HG03045 (cell line): ENCODE data around the gene ACVR1B.
A peak's percentile ranks its signal among the peaks of the same experiment; 100 is the strongest.

Source experiments
- ATAC-seq: cut with Tn5 transposase; IDR thresholded peaks from one replicate; pipeline ENCODE4 v1.9.1; 2021; ENCODE audit warnings: mild to moderate bottlenecking, moderate library complexity; ENCODE audit not compliant: unreplicated experiment

Gene ACVR1B

DNA sequence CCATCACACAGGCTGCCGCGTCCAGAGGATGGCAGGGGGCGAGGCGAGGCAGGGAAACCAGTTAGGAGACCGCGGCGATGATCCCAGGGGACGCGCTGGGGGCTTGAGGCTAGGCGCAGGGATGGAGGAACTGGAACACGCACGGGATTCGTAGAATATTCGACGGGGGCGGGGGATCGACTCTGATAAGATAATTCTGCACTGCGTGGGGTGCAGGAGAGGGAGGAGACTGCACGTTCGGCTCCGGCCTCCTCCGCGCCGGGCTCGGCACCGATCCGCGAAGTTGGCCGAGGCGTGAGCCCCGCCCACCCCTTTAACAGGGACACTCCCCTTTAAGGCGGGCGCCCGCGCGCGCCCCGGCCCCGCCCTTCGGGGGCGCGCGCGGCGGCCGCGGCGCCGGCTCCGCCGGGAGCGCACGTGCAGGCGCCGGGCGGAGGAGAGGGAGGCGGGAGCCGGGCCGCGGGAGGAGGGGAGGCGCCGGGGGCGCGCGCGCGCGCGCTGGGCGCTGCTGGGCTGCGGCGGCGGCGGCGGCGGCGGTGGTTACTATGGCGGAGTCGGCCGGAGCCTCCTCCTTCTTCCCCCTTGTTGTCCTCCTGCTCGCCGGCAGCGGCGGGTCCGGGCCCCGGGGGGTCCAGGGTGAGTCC is at the start of gene ACVR1B:
TSS of gene ACVR1B (plus strand) at position 501 of the 644 bp plus-strand sequence. CDS start at position 546, 45 bp downstream.
- peak; percentile 86 for ATAC-seq

DNA sequence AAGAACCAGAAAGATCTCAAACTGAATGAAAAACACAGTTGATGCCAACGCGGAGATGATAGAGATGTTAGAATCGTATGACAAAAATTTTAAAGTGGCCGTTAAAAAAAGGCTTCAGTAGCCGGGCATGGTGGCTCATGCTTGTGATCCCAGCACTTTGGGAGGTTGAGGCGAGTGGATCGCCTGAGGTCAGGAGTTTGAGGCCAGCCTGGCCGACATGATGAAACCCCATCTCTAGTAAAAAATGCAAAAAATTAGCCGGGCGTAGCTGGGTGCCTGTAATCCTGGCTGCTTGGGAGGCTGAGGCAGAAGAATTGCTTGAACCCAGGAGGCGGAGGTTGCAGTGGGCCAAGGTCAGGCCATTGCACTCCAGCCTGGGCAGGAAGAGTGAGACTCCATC is 49.6 kb upstream of the ACVR1B start:
- ATAC-seq, result no peak

DNA sequence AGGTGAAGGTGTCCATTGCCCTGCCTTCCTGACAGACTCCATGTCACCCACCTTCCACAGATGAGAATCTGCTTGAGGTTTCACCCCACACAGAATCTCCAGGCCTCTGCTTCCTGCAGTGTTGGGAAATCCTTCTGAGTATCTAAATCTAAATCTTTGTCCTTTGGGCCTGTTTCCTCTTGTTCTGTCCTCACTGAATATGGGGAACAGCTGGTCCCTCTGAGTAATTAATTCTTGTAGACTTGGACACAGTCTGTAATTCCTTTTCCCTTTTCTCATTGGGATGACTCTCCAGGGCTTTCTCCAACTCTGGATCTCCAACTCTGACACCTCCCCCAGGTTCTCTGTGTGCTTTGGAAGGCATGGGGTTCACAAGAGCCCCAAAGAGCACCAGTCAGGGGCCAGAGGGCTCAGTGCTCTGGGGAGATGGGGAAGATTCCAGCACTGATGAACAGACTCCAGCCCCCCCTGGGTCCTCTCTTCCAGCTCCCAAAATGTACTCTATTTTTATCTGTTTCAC is 46.5 kb upstream of the ACVR1B start:
- no peak for ATAC-seq

DNA sequence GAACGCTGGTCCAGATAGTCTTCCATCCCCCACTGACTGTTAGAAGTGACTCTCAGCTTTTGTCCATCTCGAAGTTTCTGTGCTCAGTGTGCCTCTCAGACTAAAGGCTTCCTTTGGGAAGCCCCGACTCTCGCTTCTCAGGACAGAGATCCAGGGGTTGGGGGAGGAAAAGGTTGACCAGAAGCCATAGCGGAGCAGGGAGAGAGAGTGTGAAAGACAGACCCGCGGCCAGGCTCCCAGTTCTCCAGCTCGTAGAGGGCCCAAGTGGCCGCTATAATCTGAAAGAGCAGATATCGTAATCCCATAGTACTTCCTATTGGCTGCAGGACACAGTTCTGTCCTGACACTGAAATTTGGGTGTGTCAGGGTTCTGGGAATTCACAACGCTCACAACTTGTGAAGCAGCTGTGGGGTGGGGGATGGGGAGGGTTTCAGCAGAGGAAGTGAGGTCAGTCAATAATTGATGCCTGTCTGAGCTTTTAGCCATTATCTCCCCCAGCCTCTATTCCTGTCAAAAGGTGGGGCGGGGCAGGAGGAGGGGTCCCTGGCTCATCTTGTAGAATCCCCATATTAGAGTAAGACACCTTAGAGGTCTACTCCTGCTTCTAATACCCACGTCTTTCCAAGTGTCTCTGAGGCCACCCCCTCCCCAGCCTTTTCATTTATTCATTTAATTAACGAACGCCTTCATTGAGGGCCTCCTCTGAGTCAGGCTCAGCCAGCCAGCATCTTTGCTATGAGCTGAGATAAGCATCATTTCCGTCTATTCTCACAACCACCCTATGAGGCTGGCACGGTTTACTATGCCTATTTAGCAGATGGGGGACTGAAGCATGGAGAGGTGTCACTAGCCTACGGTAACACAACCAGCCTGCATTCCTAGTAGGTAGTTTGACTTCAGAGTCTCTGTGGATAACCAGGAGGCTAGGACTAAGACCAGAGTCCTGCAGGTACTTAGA is 45.7 kb upstream of the ACVR1B start:
- ATAC-seq, result no peak

DNA sequence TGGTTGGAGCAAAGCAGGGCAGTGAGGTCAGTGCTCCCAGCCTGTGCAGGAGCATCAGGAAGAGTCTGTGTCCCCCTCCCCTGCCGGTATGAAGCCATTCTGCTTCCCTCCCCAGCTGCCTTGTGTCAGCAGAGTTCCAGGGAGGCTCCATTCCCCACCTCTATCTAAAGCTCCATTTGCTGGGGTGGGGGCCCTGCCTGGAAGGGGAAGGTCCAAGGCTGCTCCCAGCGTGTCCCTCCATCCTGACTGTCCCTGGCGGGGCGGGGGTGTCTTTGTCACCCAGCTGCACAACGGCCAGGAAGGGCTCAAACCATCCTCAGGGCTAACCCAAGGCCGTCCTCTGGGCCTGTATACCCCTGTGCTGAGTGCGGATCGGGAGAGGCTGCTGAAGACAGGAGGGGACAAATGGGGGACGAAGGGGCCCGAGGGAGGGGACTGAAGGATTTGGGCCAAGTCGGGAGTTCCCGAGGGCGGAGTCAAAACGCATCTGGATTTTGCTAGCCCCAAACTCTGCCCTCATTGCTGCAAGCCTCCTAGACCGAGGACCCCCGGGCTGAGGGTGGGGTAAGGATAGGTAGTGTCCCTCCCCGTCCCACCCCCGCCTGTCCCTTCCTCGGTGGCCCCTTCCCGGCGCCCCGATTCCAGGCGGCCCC is 44.9 kb upstream of the ACVR1B start:
- no peak for ATAC-seq

DNA sequence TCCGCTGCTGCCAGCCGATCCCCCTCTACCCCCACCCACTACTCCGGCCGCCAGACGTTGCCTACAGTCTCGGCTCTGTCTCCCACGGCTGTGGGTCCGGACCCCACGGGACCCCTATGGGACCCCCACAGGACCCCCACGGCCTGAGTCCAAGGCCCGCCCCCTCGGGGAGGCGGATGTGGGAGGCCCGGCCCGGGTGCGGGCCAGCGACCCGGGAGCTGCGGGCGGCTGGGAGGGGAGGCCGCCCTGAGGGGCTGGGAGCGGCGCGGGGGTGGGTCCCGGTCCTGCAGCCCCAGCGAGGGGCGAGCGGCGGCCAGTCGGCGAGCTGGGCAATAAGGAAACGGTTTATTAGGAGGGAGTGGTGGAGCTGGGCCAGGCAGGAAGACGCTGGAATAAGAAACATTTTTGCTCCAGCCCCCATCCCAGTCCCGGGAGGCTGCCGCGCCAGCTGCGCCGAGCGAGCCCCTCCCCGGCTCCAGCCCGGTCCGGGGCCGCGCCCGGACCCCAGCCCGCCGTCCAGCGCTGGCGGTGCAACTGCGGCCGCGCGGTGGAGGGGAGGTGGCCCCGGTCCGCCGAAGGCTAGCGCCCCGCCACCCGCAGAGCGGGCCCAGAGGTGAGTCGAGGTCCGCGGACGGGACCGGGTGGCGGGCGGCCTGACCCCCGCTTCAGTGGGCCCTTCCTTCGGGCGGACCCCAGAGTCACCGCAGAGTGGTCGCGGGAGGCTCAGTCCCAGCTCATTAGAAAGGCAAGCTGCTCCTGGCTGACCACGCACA is 44.2 kb upstream of the ACVR1B start, which contains the start of gene ACVRL1:
TSS of gene ACVRL1 (plus strand) at position 422 of the 773 bp plus-strand sequence. CDS start 4,971 bp downstream, outside the sequence.
- ATAC-seq, result no peak

DNA sequence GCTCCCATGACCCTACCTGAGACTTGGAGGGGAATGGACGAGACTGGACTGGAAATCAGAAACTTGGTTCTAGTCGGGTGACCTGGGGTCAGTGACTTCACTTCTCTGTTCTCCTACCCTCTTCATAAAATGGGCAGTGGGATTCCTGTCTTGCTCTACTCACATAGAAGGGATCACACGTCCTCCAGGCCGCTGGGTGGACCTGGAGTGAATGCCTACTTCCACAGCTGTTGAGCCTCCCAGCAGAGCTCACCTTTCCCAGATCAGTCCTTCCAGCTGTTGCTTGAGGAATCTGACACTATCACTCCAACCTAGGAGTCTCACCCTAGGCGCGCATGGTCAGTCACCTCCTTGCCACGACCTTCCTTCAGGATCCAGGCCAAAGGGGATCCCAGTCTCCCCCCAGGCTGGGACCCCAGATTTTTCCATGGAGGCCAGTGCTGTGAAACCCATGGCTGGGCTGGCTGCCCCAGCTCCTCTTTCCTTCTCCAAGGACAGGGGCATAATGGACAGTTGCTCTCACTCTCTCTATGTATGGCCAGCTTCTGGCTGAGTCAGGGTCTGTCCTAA is 43.6 kb upstream of the ACVR1B start:
- ATAC-seq, result no peak

DNA sequence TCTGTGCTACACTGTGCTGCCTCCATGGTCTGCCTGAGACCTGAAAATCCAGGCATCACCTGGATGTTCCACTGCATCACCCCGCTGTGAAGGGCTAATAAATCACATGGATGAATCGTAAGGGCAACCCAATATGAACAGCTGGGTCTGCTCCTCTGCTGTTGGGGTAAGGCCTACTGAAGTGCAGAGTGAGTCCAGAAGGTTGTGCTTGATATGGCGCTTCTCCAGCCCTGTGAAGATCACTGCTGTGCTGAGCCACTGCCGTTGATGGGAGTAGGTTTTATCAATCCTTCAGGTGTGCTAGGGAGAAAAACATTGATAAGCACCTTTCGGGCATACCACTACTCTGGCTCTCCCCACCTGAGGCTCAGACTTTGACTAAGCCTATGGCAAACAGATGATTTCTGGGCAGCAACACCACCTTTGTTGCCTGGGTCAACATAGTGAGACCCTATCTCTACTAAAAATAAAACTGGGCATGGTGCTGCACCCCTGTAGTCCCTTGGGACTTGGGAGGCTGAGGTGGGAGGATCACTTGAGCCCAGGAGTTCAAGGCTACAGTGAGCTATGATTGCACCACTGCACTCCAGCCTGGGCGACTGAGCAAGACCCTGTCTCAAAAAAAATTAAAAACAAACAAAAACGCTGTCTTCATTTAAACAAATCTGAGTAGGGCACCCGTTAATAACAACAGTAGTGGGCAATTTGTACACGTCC is 42.5 kb upstream of the ACVR1B start:
- ATAC-seq, result no peak

DNA sequence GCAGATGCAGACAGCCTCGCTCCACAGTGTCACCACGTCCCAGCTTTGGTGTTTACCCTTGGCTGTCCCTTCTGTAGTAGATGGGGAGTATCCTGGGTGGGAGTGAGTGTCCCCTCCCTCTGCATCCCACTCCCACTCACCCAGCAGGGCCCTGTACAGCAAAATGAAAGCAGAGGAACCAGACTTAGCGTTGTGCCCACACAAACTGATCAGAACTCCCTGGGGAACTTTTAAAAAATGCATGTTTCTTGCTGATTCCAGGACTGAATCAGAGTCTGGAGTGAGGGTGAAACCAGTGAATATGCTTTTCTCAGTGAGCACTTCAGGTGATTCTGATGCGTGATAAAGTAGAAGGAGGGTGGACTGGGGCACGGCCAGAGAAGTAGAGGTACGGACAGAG is 41.3 kb upstream of the ACVR1B start:
- no peak for ATAC-seq

DNA sequence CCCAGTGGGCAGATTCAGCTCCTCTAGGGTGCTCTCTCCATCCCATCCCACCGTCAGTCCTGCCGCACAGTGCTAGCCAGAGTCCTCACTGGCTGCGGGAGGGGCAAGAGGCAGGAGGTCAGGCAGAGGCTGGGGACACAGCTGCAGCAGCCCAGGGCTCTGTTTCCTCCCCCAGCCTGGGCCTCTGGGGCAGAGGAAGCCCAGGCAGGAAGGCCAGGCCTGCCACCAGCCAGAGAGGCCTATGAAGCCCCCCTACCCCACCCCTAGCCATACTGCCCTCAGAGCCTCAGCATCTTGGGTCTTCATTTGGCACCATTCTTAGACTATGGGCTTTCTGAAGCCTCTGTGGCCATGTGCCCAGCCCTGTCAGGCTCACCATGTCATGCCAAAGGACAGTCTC is 40.8 kb upstream of the ACVR1B start:
- no peak for ATAC-seq

DNA sequence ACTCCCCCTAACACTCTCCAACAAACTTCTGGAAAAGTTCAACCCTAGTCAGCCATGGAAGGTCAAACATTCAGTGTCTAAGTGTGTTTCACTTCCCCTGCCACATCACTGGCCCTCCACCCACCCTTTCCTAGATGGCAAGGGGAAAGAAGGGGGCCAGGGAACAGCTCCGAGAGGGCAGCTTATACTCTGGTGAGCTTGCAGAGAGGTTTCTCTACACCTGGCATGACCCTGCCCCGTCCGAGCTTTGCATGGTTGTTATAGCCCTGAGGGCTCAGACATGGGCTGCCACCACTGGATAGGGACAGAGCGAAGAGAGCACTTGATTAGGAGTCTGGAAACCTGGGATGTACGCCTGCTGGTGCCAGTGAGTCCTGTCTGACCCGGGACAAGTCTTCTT is 40.2 kb upstream of the ACVR1B start:
- ATAC-seq, result no peak

DNA sequence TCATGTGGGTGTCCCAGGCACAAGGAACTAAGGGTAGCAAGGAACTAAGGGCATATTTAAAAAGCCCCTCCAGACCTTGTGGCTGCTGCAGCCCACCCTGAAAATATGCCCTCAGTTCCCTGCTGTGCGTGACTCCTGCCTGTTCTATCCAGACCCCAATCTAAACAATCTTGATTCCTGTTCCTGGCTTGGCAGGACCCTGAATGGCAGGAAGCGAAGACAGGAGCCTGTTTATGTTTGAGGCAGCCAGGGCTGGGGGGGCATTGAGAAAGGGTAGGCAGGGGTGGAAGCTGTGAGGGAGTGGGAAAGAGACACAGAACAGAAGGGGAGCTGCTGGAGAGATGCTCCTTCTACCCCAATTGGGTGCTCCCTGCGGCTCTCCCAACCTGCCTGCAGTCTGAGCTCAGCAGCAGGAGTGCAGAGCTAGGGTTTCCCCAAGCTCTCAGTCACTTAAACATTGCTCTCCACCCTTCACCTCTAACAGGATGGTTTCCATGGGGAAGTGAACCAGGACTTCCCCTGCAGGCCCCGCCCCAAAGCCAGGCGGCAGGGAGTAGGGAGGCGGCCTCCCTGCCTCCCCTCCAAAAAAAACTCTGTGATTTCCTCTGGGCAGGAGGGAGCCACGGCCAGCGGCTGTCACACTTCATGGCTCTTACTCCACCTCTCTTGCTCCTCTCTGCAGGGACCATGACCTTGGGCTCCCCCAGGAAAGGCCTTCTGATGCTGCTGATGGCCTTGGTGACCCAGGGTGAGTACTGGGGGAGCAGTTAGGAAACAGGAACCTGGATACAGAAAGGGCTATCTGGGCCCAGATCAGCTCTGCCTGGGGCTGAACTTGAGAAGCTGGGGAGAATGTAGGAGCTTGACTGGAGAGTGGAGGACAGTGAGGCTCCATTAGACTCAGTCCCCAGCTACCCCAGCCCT is 39.4 kb upstream of the ACVR1B start:
- no peak for ATAC-seq

DNA sequence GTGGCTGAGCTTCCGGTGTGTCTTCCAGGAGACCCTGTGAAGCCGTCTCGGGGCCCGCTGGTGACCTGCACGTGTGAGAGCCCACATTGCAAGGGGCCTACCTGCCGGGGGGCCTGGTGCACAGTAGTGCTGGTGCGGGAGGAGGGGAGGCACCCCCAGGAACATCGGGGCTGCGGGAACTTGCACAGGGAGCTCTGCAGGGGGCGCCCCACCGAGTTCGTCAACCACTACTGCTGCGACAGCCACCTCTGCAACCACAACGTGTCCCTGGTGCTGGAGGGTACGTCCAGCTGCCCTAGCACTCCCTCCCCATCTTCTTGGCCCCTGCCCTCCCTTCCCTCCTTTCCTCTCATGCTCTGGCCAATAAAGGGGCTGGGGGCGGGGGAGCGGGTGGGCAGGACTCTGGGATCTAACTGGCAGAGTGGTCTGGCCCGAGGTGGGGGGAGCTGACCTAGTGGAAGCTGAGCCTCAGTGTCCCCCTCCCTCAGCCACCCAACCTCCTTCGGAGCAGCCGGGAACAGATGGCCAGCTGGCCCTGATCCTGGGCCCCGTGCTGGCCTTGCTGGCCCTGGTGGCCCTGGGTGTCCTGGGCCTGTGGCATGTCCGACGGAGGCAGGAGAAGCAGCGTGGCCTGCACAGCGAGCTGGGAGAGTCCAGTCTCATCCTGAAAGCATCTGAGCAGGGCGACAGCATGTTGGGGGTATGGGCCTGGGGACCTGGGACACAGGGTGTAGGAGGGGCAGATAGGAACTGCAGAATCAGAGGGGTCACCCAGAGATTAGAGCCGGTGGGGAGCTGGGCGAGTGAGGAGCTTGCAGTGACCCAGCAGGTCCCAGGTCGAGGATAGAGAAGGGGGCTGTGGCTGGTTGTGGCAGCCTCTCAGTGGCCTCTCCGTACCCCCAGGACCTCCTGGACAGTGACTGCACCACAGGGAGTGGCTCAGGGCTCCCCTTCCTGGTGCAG is 38.1 kb upstream of the ACVR1B start:
- ATAC-seq, result no peak

DNA sequence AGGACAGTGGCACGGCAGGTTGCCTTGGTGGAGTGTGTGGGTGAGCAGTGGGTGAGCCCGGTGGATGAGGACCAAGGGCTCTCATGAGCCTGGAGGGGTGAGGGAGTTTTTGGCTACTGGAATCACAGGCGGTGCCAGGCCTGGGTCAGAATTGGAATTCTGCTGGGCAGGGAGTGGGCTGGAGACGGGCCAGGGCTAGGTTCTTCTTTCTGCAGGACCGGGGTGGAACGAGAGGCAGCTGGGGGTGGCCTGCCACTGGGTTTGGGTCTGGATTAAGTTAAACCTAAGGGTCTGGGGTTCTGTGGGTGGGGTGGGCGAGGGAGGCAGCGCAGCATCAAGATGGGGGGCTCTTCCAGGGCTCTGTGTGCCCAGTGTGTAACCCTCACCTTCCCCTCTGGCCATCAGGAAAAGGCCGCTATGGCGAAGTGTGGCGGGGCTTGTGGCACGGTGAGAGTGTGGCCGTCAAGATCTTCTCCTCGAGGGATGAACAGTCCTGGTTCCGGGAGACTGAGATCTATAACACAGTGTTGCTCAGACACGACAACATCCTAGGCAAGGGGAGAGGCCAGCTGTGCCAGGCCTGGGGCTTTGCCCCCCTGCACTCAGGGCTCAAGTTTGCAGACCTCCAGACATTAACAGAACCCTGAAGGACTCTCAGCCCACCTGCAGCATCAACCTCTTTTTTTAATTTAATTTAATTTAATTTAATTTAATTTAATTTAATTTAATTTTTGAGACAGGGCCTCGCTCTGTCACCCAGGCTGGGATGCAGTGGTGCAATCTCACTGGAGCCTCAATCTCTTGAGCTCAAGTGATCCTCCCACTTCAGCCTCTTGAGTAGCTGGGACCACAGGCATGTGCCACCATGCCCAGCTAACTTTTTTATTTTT is 37.2 kb upstream of the ACVR1B start:
- ATAC-seq, result no peak

DNA sequence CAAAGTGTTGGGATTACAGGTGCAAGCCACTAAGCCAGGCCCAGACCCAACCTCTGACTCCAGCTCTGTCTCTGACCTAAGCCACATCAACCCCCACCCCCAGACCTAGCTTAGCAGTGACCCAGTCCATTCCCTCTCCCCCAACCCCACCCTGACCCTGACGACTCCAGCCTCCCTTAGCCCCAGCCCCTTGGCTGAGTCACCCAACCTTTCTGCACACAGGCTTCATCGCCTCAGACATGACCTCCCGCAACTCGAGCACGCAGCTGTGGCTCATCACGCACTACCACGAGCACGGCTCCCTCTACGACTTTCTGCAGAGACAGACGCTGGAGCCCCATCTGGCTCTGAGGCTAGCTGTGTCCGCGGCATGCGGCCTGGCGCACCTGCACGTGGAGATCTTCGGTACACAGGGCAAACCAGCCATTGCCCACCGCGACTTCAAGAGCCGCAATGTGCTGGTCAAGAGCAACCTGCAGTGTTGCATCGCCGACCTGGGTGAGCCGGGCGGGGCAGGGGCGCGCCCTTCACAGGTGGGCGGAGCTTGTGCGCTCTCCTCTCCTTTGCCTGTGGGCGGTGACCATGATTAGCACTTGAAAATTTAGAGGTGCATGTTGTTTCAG is 36.4 kb upstream of the ACVR1B start:
- ATAC-seq, result no peak

DNA sequence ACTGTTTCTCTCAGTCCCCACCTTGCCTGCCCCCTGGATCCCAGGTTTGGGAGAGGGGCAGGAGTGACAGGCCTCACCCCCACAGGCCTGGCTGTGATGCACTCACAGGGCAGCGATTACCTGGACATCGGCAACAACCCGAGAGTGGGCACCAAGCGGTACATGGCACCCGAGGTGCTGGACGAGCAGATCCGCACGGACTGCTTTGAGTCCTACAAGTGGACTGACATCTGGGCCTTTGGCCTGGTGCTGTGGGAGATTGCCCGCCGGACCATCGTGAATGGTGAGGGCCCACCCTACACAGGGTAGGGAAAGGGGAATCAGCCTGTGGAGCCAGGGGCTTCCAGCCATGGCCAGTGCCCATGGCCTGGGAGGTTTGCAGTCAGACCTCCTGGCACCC is 35.5 kb upstream of the ACVR1B start:
- no peak for ATAC-seq
